B cell (primary cell): ENCODE data around the gene FREM3. TPM values are rescaled to one million over a fixed set of nuclear protein-coding genes. Genes with fewer than 3 reads are reported as not detected.

ENCODE experiments used
- ATAC-seq: fragments of 200-7000 bp; cut with Tn5 transposase; one replicate; pipeline ENCODE4 v1.10.0; 2021; ENCODE audit warnings: low read depth, mild to moderate bottlenecking, moderate number of reproducible peaks, moderate library complexity
- CTCF ChIA-PET: fragments of 350-600 bp; sonication (Branson Sonifier 250); formaldehyde crosslinking; loops from one replicate; lab custom pipeline; 2021; ENCODE audit warnings: antibody characterized with exemption, inconsistent platforms; lab: Charles Lee
- POLR2A ChIA-PET: fragments of 350-600 bp; sonication (Branson Sonifier 250); formaldehyde crosslinking; loops from one replicate; lab custom pipeline; 2021; ENCODE audit warnings: antibody characterized with exemption; lab: Charles Lee
- DNase-seq: peaks from one replicate; pipeline ENCODE4 v3.0.0; 2013
- H2AFZ ChIP-seq: 2 replicates; pipeline ENCODE4 v1.6.1; 2012; ENCODE audit warnings: mild to moderate bottlenecking, low read depth, low read length; ENCODE audit not compliant: insufficient read depth, poor library complexity, severe bottlenecking
- H3K27ac ChIP-seq, 2 donors: 1 replicate in 1 of 2; 2 replicates in 1 of 2; pipeline ENCODE4 v1.5.1; 2012 to 2013; ENCODE audit warnings: low read length in 2 of 2, mild to moderate bottlenecking in 2 of 2, moderate library complexity in 1 of 2
- H3K27me3 ChIP-seq, 4 experiments: fragments of 200-600 bp in 1 of 4; sonication (generic) in 1 of 4; replicated peaks in 1 of 4; 1 replicate in 2 of 4; 2 replicates in 2 of 4; pipeline versions ENCODE4 v1.6.1 to v1.7.0; 2013 to 2016; ENCODE audit warnings: low read length in 3 of 4, mild to moderate bottlenecking in 2 of 4, mixed read lengths in 1 of 4, moderate library complexity in 1 of 4; ENCODE audit not compliant: insufficient read depth in 4 of 4, control insufficient read depth in 3 of 4; ENCODE audit errors: control extremely low read depth in 1 of 4
- H3K36me3 ChIP-seq, 2 experiments: replicated peaks in 1 of 2; 1 replicate in 1 of 2; 2 replicates in 1 of 2; pipeline versions ENCODE4 v1.6.1 to v1.7.1; 2013; ENCODE audit warnings: low read length in 1 of 2; ENCODE audit not compliant: insufficient read depth in 2 of 2, control insufficient read depth in 1 of 2; ENCODE audit errors: control extremely low read depth in 1 of 2, extremely low read depth in 1 of 2
- H3K4me1 ChIP-seq, 2 donors: fragments of 200-600 bp in 1 of 2; sonication (generic) in 1 of 2; 1 replicate in 1 of 2; 2 replicates in 1 of 2; pipeline versions ENCODE4 v1.5.1 to v1.6.1; 2013 to 2017; ENCODE audit warnings: low read length in 2 of 2; ENCODE audit not compliant: control insufficient read depth in 2 of 2, insufficient read depth in 2 of 2
- H3K4me2 ChIP-seq: replicated peaks from 2 replicates; pipeline ENCODE3; 2012; ENCODE audit warnings: mild to moderate bottlenecking, low read depth, low read length; ENCODE audit not compliant: poor library complexity, severe bottlenecking
- H3K4me3 ChIP-seq, 5 experiments: fragments of 200-600 bp in 1 of 5; sonication (generic) in 1 of 5; 1 replicate in 3 of 5; 2 replicates in 2 of 5; pipeline versions ENCODE4 v1.5.1 to v1.7.0; 2011 to 2016; ENCODE audit warnings: low read length in 4 of 5, mild to moderate bottlenecking in 4 of 5, low read depth in 2 of 5, control low read depth in 1 of 5, moderate library complexity in 1 of 5; ENCODE audit not compliant: insufficient read depth in 1 of 5; ENCODE audit errors: control extremely low read depth in 1 of 5, extremely low read depth in 1 of 5
- H3K79me2 ChIP-seq: fragments of 200-600 bp; sonication (generic); one replicate; pipeline ENCODE4 v1.6.0; 2016; ENCODE audit warnings: low read length; ENCODE audit not compliant: control insufficient read depth, insufficient read depth
- H3K9ac ChIP-seq: fragments of 200-600 bp; sonication (generic); 2 replicates; pipeline ENCODE4 v1.6.1; 2017; ENCODE audit warnings: mild to moderate bottlenecking, low read length, moderate library complexity
- H3K9me3 ChIP-seq, 3 donors: one replicate each; pipeline versions ENCODE4 v1.6.1 to v1.7.1; 2013; ENCODE audit warnings: low read length in 2 of 3; ENCODE audit not compliant: control insufficient read depth in 2 of 3, insufficient read depth in 1 of 3; ENCODE audit errors: control extremely low read depth in 1 of 3
- H4K20me1 ChIP-seq: 2 replicates; pipeline ENCODE4 v1.6.0; 2012; ENCODE audit warnings: mild to moderate bottlenecking, low read length; ENCODE audit not compliant: insufficient read depth, control insufficient read depth, poor library complexity, severe bottlenecking
- H3K27ac Mint-ChIP-seq: one replicate; pipeline ENCODE4 v1.8.0; 2021; ENCODE audit warnings: mixed read lengths
- H3K27me3 Mint-ChIP-seq: one replicate; pipeline ENCODE4 v1.8.0; 2021; ENCODE audit warnings: mixed read lengths
- H3K4me1 Mint-ChIP-seq: one replicate; pipeline ENCODE4 v1.8.0; 2021; ENCODE audit warnings: mixed read lengths
- H3K4me3 Mint-ChIP-seq: one replicate; pipeline ENCODE4 v1.8.0; 2021; ENCODE audit warnings: mixed read lengths
- H3K9me3 Mint-ChIP-seq: one replicate; pipeline ENCODE4 v1.8.0; 2022; ENCODE audit warnings: mixed read lengths; ENCODE audit not compliant: insufficient read depth
- EZH2 ChIP-seq: IDR thresholded peaks from 2 replicates; pipeline ENCODE4 v1.6.1; 2012; ENCODE audit warnings: borderline replicate concordance, low read depth, mild to moderate bottlenecking, moderate library complexity, low read length; ENCODE audit not compliant: insufficient read depth, poor library complexity, severe bottlenecking
- WGBS: methylation state at CpG from one replicate; pipeline ENCODE4 v1.1.5; 2013; ENCODE audit warnings: missing lambda C conversion rate; ENCODE audit not compliant: insufficient coverage; 5-methylcytosine and 5-hydroxymethylcytosine counted together
- intact Hi-C: fragments of 100-400 bp; cut with micrococcal nuclease; formaldehyde crosslinking; loops from one replicate; pipeline ENCODE4 v1.10.0; 2022
- polyA plus RNA-seq: library from polyadenylated mRNA; depleted of rRNA; stranded (reverse); fragments of >200 nt; gene quantifications from 2 replicates; pipeline ENCODE4 v1.2.3, GENCODE V29; 2012
- total RNA-seq, 2 donors: library from RNA; stranded (reverse); fragments of 120-200 nt in 1 of 2; gene quantifications; 1 replicate in 1 of 2; 2 replicates in 1 of 2; pipeline versions ENCODE4 v1.2.3 to v1.2.4, GENCODE V29; 2013 to 2022
- TF ChIP-seq, protein P1 (sequence below): fragments of 200-600 bp; IDR thresholded peaks from one replicate; pipeline ENCODE4 v1.8.0; 2022; ENCODE audit warnings: antibody characterized with exemption, mild to moderate bottlenecking

The FREM3 gene
- total and polyA plus RNA-seq, 2 donors (not counting 1 experiment from before 2014, with no cell fraction given): not detected

GRCh38 chr4:143599827-143600226 lies 100.6 kb downstream of the FREM3 start:
- no CpG with 5 or more reads among the region's 1 CpG for WGBS
- no peaks in the 10 kb centered on the region for H3K36me3 ChIP-seq
- H2AFZ ChIP-seq: no peak overlapping the region
- H3K27me3 Mint-ChIP-seq: peaks cover 7% of the 10 kb centered on the region
- H3K9me3 ChIP-seq: no peaks in the 10 kb centered on the region
- H4K20me1 ChIP-seq: no peaks in the 10 kb centered on the region
- H3K9me3 Mint-ChIP-seq: peaks cover 2% of the 10 kb centered on the region
- intact Hi-C loops: no loop called here
- peaks cover 0 to 3% (median 0%) of the 10 kb centered on the region in 4 experiments for H3K27me3 ChIP-seq
- no peak overlapping the region for H3K4me3 Mint-ChIP-seq
- no peak for TF ChIP-seq EZH2
- TF ChIP-seq, protein P1, sequence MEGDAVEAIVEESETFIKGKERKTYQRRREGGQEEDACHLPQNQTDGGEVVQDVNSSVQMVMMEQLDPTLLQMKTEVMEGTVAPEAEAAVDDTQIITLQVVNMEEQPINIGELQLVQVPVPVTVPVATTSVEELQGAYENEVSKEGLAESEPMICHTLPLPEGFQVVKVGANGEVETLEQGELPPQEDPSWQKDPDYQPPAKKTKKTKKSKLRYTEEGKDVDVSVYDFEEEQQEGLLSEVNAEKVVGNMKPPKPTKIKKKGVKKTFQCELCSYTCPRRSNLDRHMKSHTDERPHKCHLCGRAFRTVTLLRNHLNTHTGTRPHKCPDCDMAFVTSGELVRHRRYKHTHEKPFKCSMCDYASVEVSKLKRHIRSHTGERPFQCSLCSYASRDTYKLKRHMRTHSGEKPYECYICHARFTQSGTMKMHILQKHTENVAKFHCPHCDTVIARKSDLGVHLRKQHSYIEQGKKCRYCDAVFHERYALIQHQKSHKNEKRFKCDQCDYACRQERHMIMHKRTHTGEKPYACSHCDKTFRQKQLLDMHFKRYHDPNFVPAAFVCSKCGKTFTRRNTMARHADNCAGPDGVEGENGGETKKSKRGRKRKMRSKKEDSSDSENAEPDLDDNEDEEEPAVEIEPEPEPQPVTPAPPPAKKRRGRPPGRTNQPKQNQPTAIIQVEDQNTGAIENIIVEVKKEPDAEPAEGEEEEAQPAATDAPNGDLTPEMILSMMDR: no peak
- no peak overlapping the region for H3K4me2 ChIP-seq
- CTCF ChIA-PET: no interaction called here
- no peak overlapping the region for H3K27ac Mint-ChIP-seq
- H3K27ac ChIP-seq: no peak overlapping the region
- no peak overlapping the region for H3K9ac ChIP-seq
- ATAC-seq: no peak
- no peak overlapping the region for H3K4me3 ChIP-seq
- no peak for DNase-seq
- no peaks in the 10 kb centered on the region for H3K4me1 Mint-ChIP-seq
- POLR2A ChIA-PET: no interaction called here
- H3K4me1 ChIP-seq: no peaks in the 10 kb centered on the region
- no peaks in the 10 kb centered on the region for H3K79me2 ChIP-seq

GRCh38 chr4:143598816-143599215 lies 101.7 kb downstream of the FREM3 start:
- H3K4me2 ChIP-seq: no peak overlapping the region
- CTCF ChIA-PET: no interaction called here
- H3K27me3 ChIP-seq: peaks cover 0 to 4% (median 0%) of the 10 kb centered on the region in 4 experiments
- H3K27ac ChIP-seq: no peak overlapping the region
- H3K79me2 ChIP-seq: no peaks in the 10 kb centered on the region
- H3K27ac Mint-ChIP-seq: no peak overlapping the region
- ATAC-seq (no peak), DNase-seq (no peak)
- no peaks in the 10 kb centered on the region for H3K9me3 ChIP-seq
- TF ChIP-seq, protein P1: no peak
- TF ChIP-seq EZH2: no peak
- H2AFZ ChIP-seq: no peak overlapping the region
- peaks cover 14% of the 10 kb centered on the region for H3K27me3 Mint-ChIP-seq
- H3K4me3 ChIP-seq: no peak overlapping the region
- H3K4me3 Mint-ChIP-seq: no peak overlapping the region
- H3K9me3 Mint-ChIP-seq: no peaks in the 10 kb centered on the region
- no peaks in the 10 kb centered on the region for H3K4me1 Mint-ChIP-seq
- no peaks in the 10 kb centered on the region for H3K36me3 ChIP-seq
- H3K4me1 ChIP-seq: no peaks in the 10 kb centered on the region
- no peaks in the 10 kb centered on the region for H4K20me1 ChIP-seq
- POLR2A ChIA-PET: no interaction called here
- intact Hi-C loops: no loop called here
- no peak overlapping the region for H3K9ac ChIP-seq
